Liver (tissue), 9 donors: ENCODE results near the gene MIDN. TPM values are rescaled to one million over a fixed set of nuclear protein-coding genes. Genes with fewer than 3 reads are reported as not detected.

Experiments
- DNase-seq: peaks from one replicate; pipeline ENCODE4 v3.0.0-alpha.2; 2017; ENCODE audit warnings: low spot score
- H3K27ac ChIP-seq, 2 donors: one replicate each; pipeline ENCODE4 v1.7.0; 2013; ENCODE audit warnings: inconsistent platforms in 2 of 2, low read length in 2 of 2, control low read depth in 1 of 2, low read depth in 1 of 2, mild to moderate bottlenecking in 1 of 2
- H3K27me3 ChIP-seq, 4 donors: one replicate each; pipeline versions ENCODE4 v1.6.1 to v1.7.0; 2013; ENCODE audit warnings: low read length in 3 of 4, inconsistent platforms in 1 of 4, mild to moderate bottlenecking in 1 of 4, moderate library complexity in 1 of 4; ENCODE audit not compliant: control insufficient read depth in 4 of 4, insufficient read depth in 4 of 4
- H3K36me3 ChIP-seq, 4 donors: one replicate each; pipeline versions ENCODE4 v1.6.1 to v1.7.0; 2013; ENCODE audit warnings: low read length in 3 of 4, mild to moderate bottlenecking in 3 of 4, low read depth in 1 of 4, moderate library complexity in 1 of 4; ENCODE audit not compliant: control insufficient read depth in 4 of 4, insufficient read depth in 3 of 4
- H3K4me1 ChIP-seq, 4 donors: one replicate each; pipeline versions ENCODE4 v1.6.1 to v1.7.0; 2013; ENCODE audit warnings: low read length in 3 of 4, mild to moderate bottlenecking in 3 of 4, moderate library complexity in 1 of 4; ENCODE audit not compliant: control insufficient read depth in 4 of 4, insufficient read depth in 4 of 4
- H3K4me3 ChIP-seq, 3 donors: one replicate each; pipeline versions ENCODE4 v1.6.1 to v1.7.0; 2013; ENCODE audit warnings: low read length in 3 of 3, control low read depth in 1 of 3, low read depth in 1 of 3, mild to moderate bottlenecking in 1 of 3
- H3K9ac ChIP-seq, 2 donors: one replicate each; pipeline ENCODE4 v1.7.0; 2013; ENCODE audit warnings: low read length in 2 of 2, mild to moderate bottlenecking in 2 of 2, moderate library complexity in 2 of 2, control low read depth in 1 of 2, low read depth in 1 of 2
- H3K9me3 ChIP-seq, 4 donors: one replicate each; pipeline versions ENCODE4 v1.6.1 to v1.7.0; 2013; ENCODE audit warnings: low read length in 3 of 4; ENCODE audit not compliant: control insufficient read depth in 4 of 4
- EGR1 ChIP-seq, 2 donors: IDR thresholded peaks; 2 replicates each; pipeline ENCODE4 v1.6.1; 2016 to 2018; ENCODE audit warnings: antibody characterized with exemption in 2 of 2, low read depth in 2 of 2
- FOXA1 ChIP-seq: IDR thresholded peaks from 2 replicates; pipeline ENCODE4 v1.6.1; 2016; ENCODE audit warnings: antibody characterized with exemption
- FOXA2 ChIP-seq: IDR thresholded peaks from 2 replicates; pipeline ENCODE4 v1.6.1; 2016; ENCODE audit warnings: antibody characterized with exemption
- GABPA ChIP-seq, 2 donors: IDR thresholded peaks in 1 of 2; conservative IDR thresholded peaks in 1 of 2; 2 replicates each; pipeline ENCODE4 v1.6.1; 2016; ENCODE audit warnings: antibody characterized with exemption in 2 of 2, mild to moderate bottlenecking in 1 of 2, moderate library complexity in 1 of 2
- HNF4A ChIP-seq, 2 donors: conservative IDR thresholded peaks; 2 replicates each; pipeline ENCODE4 v1.6.1; 2016; ENCODE audit warnings: antibody characterized with exemption in 2 of 2, mild to moderate bottlenecking in 2 of 2
- JUND ChIP-seq, 2 donors: IDR thresholded peaks; 2 replicates each; pipeline ENCODE4 v1.6.1; 2016; ENCODE audit warnings: antibody characterized with exemption in 2 of 2
- NR2F2 ChIP-seq: IDR thresholded peaks from 2 replicates; pipeline ENCODE4 v1.6.1; 2016; ENCODE audit warnings: antibody characterized with exemption
- RAD21 ChIP-seq, 2 donors: IDR thresholded peaks; 2 replicates each; pipeline ENCODE4 v1.6.1; 2016; ENCODE audit warnings: antibody characterized with exemption in 2 of 2, mild to moderate bottlenecking in 2 of 2
- RXRA ChIP-seq, 2 donors: IDR thresholded peaks; 2 replicates each; pipeline ENCODE4 v1.6.1; 2017 to 2018; ENCODE audit warnings: antibody characterized with exemption in 2 of 2, mild to moderate bottlenecking in 1 of 2
- SP1 ChIP-seq: IDR thresholded peaks from 2 replicates; pipeline ENCODE4 v1.6.1; 2018; ENCODE audit warnings: antibody characterized with exemption, mild to moderate bottlenecking
- TAF1 ChIP-seq: conservative IDR thresholded peaks from 2 replicates; pipeline ENCODE4 v1.6.1; 2016; ENCODE audit warnings: antibody characterized with exemption, mild to moderate bottlenecking
- YY1 ChIP-seq: IDR thresholded peaks from 2 replicates; pipeline ENCODE4 v1.6.1; 2016; ENCODE audit warnings: antibody characterized with exemption, mild to moderate bottlenecking
- WGBS: extraction: QIAGEN DNeasy Blood & Tissue Kit; methylation state at CpG from one replicate; pipeline ENCODE4 v1.1.7; 2013; 5-methylcytosine and 5-hydroxymethylcytosine counted together
- polyA plus RNA-seq, 2 donors: library from polyadenylated mRNA; stranded (reverse) in 1 of 2; unstranded in 1 of 2; fragments of 200-250 nt in 1 of 2; fragments of >200 nt in 1 of 2; fragmentation: Nextera tagmentation in 1 of 2; extraction: Ambion mirVana in 1 of 2; gene quantifications; one replicate each; pipeline versions ENCODE4 v1.2.1 to v1.2.3, GENCODE V29; 2013 to 2015
- total RNA-seq, 2 donors: library from RNA; depleted of rRNA; stranded (reverse); fragments of >200 nt; gene quantifications; one replicate each; pipeline ENCODE4 v1.2.3, GENCODE V29; 2014
- TF ChIP-seq, protein P1 (sequence below): IDR thresholded peaks from 2 replicates; pipeline ENCODE4 v1.6.1; 2016; ENCODE audit warnings: antibody characterized with exemption, mild to moderate bottlenecking
- TF ChIP-seq, protein P2 (sequence below): fragments of 150-350 bp; IDR thresholded peaks from 2 replicates; pipeline ENCODE4 v1.5.1; 2017; ENCODE audit warnings: improper control_type of control experiment, low read depth, low read length; ENCODE audit not compliant: missing input control
- TF ChIP-seq, protein P3 (sequence below): IDR thresholded peaks from 2 replicates; pipeline ENCODE4 v1.6.1; 2016; ENCODE audit warnings: antibody characterized with exemption
- TF ChIP-seq, protein P4 (sequence below): IDR thresholded peaks from 2 replicates; pipeline ENCODE4 v1.6.1; 2016; ENCODE audit warnings: antibody characterized with exemption
- donor health status: healthy.
- donor health status: healthy.
- donor health status: healthy.
- donor health status: healthy.
- donor health status: healthy.

MIDN gene
- total and polyA plus RNA-seq, 4 donors = 2.9 to 22.9 (median 11.8) TPM

GRCh38 chr19:1271528-1272422 is 23.4 kb downstream of the MIDN start:
- TF ChIP-seq, protein P1, sequence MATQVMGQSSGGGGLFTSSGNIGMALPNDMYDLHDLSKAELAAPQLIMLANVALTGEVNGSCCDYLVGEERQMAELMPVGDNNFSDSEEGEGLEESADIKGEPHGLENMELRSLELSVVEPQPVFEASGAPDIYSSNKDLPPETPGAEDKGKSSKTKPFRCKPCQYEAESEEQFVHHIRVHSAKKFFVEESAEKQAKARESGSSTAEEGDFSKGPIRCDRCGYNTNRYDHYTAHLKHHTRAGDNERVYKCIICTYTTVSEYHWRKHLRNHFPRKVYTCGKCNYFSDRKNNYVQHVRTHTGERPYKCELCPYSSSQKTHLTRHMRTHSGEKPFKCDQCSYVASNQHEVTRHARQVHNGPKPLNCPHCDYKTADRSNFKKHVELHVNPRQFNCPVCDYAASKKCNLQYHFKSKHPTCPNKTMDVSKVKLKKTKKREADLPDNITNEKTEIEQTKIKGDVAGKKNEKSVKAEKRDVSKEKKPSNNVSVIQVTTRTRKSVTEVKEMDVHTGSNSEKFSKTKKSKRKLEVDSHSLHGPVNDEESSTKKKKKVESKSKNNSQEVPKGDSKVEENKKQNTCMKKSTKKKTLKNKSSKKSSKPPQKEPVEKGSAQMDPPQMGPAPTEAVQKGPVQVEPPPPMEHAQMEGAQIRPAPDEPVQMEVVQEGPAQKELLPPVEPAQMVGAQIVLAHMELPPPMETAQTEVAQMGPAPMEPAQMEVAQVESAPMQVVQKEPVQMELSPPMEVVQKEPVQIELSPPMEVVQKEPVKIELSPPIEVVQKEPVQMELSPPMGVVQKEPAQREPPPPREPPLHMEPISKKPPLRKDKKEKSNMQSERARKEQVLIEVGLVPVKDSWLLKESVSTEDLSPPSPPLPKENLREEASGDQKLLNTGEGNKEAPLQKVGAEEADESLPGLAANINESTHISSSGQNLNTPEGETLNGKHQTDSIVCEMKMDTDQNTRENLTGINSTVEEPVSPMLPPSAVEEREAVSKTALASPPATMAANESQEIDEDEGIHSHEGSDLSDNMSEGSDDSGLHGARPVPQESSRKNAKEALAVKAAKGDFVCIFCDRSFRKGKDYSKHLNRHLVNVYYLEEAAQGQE = no peak
- TF ChIP-seq, protein P2, sequence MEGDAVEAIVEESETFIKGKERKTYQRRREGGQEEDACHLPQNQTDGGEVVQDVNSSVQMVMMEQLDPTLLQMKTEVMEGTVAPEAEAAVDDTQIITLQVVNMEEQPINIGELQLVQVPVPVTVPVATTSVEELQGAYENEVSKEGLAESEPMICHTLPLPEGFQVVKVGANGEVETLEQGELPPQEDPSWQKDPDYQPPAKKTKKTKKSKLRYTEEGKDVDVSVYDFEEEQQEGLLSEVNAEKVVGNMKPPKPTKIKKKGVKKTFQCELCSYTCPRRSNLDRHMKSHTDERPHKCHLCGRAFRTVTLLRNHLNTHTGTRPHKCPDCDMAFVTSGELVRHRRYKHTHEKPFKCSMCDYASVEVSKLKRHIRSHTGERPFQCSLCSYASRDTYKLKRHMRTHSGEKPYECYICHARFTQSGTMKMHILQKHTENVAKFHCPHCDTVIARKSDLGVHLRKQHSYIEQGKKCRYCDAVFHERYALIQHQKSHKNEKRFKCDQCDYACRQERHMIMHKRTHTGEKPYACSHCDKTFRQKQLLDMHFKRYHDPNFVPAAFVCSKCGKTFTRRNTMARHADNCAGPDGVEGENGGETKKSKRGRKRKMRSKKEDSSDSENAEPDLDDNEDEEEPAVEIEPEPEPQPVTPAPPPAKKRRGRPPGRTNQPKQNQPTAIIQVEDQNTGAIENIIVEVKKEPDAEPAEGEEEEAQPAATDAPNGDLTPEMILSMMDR = no peak
- TF ChIP-seq GABPA (IDR thresholded peaks at IDR 0.05 in 1 of 2, conservative IDR thresholded peaks at IDR 0.05 in 1 of 2) (no peak), FOXA1 (no peak), RAD21 (IDR thresholded peaks at IDR 0.05) (no peak), RXRA (IDR thresholded peaks at IDR 0.05) (no peak), TAF1 (no peak), EGR1 (IDR thresholded peaks at IDR 0.05; ENCODE audit: low read depth in 2 of 2) (no peak), HNF4A (conservative IDR thresholded peaks at IDR 0.05) (no peak), FOXA2 (no peak), NR2F2 (no peak), YY1 (no peak), SP1 (no peak), JUND (IDR thresholded peaks at IDR 0.05) (no peak)
- TF ChIP-seq, protein P3, sequence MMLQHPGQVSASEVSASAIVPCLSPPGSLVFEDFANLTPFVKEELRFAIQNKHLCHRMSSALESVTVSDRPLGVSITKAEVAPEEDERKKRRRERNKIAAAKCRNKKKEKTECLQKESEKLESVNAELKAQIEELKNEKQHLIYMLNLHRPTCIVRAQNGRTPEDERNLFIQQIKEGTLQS = no peak
- TF ChIP-seq, protein P4, sequence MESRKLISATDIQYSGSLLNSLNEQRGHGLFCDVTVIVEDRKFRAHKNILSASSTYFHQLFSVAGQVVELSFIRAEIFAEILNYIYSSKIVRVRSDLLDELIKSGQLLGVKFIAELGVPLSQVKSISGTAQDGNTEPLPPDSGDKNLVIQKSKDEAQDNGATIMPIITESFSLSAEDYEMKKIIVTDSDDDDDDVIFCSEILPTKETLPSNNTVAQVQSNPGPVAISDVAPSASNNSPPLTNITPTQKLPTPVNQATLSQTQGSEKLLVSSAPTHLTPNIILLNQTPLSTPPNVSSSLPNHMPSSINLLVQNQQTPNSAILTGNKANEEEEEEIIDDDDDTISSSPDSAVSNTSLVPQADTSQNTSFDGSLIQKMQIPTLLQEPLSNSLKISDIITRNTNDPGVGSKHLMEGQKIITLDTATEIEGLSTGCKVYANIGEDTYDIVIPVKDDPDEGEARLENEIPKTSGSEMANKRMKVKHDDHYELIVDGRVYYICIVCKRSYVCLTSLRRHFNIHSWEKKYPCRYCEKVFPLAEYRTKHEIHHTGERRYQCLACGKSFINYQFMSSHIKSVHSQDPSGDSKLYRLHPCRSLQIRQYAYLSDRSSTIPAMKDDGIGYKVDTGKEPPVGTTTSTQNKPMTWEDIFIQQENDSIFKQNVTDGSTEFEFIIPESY = no peak
- Histone ChIP-seq H3K27ac (peak overlapping the region; percentile 4 to 90), H3K4me1 (peaks cover 35 to 83% (median 74%) of the 10 kb centered on the region in 4 donors), H3K36me3 (peaks cover 17 to 28% (median 21%) of the 10 kb centered on the region in 4 donors), H3K4me3 (peak overlapping the region in 1 of 3 donors; percentile 77), H3K27me3 (no peaks in the 10 kb centered on the region), H3K9ac (no peak overlapping the region), H3K9me3 (no peaks in the 10 kb centered on the region)
- no peak for DNase-seq
- WGBS = 59% methylated on average over 37 of the region's 37 CpGs
